Sigmoid colon (tissue), 4 donors: ENCODE results near the gene HECA.

Experiments used
- CTCF ChIP-seq, 4 experiments: fragments of 450-650 bp in 3 of 4; fragments of 200-600 bp in 1 of 4; IDR thresholded peaks; one replicate each; pipeline ENCODE4 v1.5.1; 2016 to 2019; ENCODE audit warnings: antibody characterized with exemption in 4 of 4, mild to moderate bottlenecking in 3 of 4, moderate library complexity in 2 of 4
- EP300 ChIP-seq, 4 donors: sonication (generic); formaldehyde crosslinking; IDR thresholded peaks; one replicate each; pipeline ENCODE4 v1.6.1; 2017; ENCODE audit warnings: antibody characterized with exemption in 4 of 4
- POLR2A ChIP-seq, 2 donors: fragments of 450-650 bp; IDR thresholded peaks; one replicate each; pipeline ENCODE4 v1.6.1; 2016; ENCODE audit warnings: antibody characterized with exemption in 2 of 2, mild to moderate bottlenecking in 2 of 2, moderate library complexity in 2 of 2
- POLR2AphosphoS5 ChIP-seq, 4 donors: sonication (generic); formaldehyde crosslinking; IDR thresholded peaks; one replicate each; pipeline ENCODE4 v1.6.1; 2017; ENCODE audit warnings: antibody characterized with exemption in 4 of 4

GRCh38 chr6:139091826-139092225 lies 43.1 kb upstream of the HECA start:
- TF ChIP-seq CTCF (IDR thresholded peaks at IDR 0.05) (no peak), EP300 (IDR thresholded peaks at IDR 0.05) (no peak), POLR2A (IDR thresholded peaks at IDR 0.05) (no peak), POLR2AphosphoS5 (IDR thresholded peaks at IDR 0.05) (no peak)
